Activated T-cell treated with anti-CD3 and anti-CD28 coated beads, Interleukin-2, amount 50 U/mL, for 48 hours (primary cell): ENCODE data around the gene PRKCH.

Source experiments
- DNase-seq, 2 experiments: peaks; one replicate each; pipeline ENCODE4 v3.0.0-alpha.2; 2020

Gene PRKCH

GRCh38 chr14:61338457-61338856, 17.1 kb downstream of the PRKCH start:
- DNase-seq: no peak

GRCh38 chr14:61341275-61342206, 20.2 kb downstream of the PRKCH start:
- peak in 1 of 2 experiments; percentile 59 for DNase-seq

GRCh38 chr14:61342486-61342885, 21.1 kb downstream of the PRKCH start:
- DNase-seq: peak; percentile 83 to 84

- no peak for DNase-seq
These were observed 21.6 kb downstream of the PRKCH start for GRCh38 chr14:61342932-61343331.

- no peak for DNase-seq
These were observed 22.1 kb downstream of the PRKCH start for GRCh38 chr14:61343471-61343870.

- peak in 1 of 2 experiments; percentile 57 for DNase-seq
These were observed 22.6 kb downstream of the PRKCH start for GRCh38 chr14:61343991-61344405.

- peak in 1 of 2 experiments; percentile 62 for DNase-seq
These were observed 23.2 kb downstream of the PRKCH start for GRCh38 chr14:61344437-61345150.

GRCh38 chr14:61345151-61345482, 23.7 kb downstream of the PRKCH start:
- no peak for DNase-seq

GRCh38 chr14:61346221-61346620, 24.8 kb downstream of the PRKCH start:
- DNase-seq: no peak

GRCh38 chr14:61346793-61347192, 25.4 kb downstream of the PRKCH start:
- DNase-seq: no peak

- DNase-seq: peak in 1 of 2 experiments; percentile 64
These were observed 26.6 kb downstream of the PRKCH start for GRCh38 chr14:61347826-61348443.

- DNase-seq: no peak
These were observed 29.3 kb downstream of the PRKCH start for GRCh38 chr14:61350427-61351270.

GRCh38 chr14:61351477-61351876, 30.1 kb downstream of the PRKCH start:
- DNase-seq: no peak

GRCh38 chr14:61355892-61356325, 34.5 kb downstream of the PRKCH start:
- DNase-seq: peak; percentile 58 to 66

GRCh38 chr14:61357123-61357522, 35.7 kb downstream of the PRKCH start:
- no peak for DNase-seq

GRCh38 chr14:61358554-61359226, 37.3 kb downstream of the PRKCH start:
- DNase-seq: peak in 1 of 2 experiments; percentile 17

GRCh38 chr14:61360796-61361525, 39.6 kb downstream of the PRKCH start:
- DNase-seq: peak in 1 of 2 experiments; percentile 43

GRCh38 chr14:61362072-61362750, 40.8 kb downstream of the PRKCH start:
- DNase-seq: no peak

GRCh38 chr14:61364243-61364642, 42.9 kb downstream of the PRKCH start:
- DNase-seq: peak in 1 of 2 experiments; percentile 13

GRCh38 chr14:61365667-61366212, 44.4 kb downstream of the PRKCH start:
- DNase-seq: no peak
